A673 (cell line): Measurements from ENCODE around the gene NELFE. TPM values are rescaled to one million over a fixed set of nuclear protein-coding genes. Genes with fewer than 3 reads are reported as not detected.

ENCODE experiments used
- BruUV-seq: library from RNA; stranded (reverse); fragments of 400-500 nt; replicated peaks from 2 replicates; lab custom pipeline; 2021; lab: Mats Ljungman, UMichigan
- CTCF ChIA-PET: fragments of 300-600 bp; sonication (Branson Sonifier 250); formaldehyde crosslinking; loops from one replicate; lab custom pipeline; 2022; ENCODE audit warnings: antibody characterized with exemption; lab: Charles Lee
- POLR2A ChIA-PET: fragments of 300-600 bp; sonication (Branson Sonifier 250); formaldehyde crosslinking; loops from one replicate; lab custom pipeline; 2022; ENCODE audit warnings: antibody characterized with exemption; ENCODE audit not compliant: low non-redundant PET; lab: Charles Lee
- DNase-seq: peaks from one replicate; pipeline ENCODE4 v3.0.0-alpha.2; 2015; ENCODE audit warnings: low spot score
- H3K27ac ChIP-seq: fragments of 200-600 bp; sonication (generic); 2 replicates; pipeline ENCODE4 v1.5.1; 2016; ENCODE audit warnings: mixed run types, low read depth, mild to moderate bottlenecking, mixed read lengths, antibody characterized with exemption, low read length; ENCODE audit not compliant: poor library complexity, severe bottlenecking
- H3K27me3 ChIP-seq: fragments of 200-600 bp; sonication (generic); replicated peaks from 2 replicates; pipeline ENCODE4 v1.6.1; 2017; ENCODE audit warnings: mixed run types, low read depth, mild to moderate bottlenecking, mixed read lengths, antibody characterized with exemption, low read length; ENCODE audit not compliant: insufficient read depth, poor library complexity
- H3K36me3 ChIP-seq: fragments of 200-600 bp; sonication (generic); 2 replicates; pipeline ENCODE4 v1.6.1; 2016; ENCODE audit warnings: mixed run types, mild to moderate bottlenecking, mixed read lengths, antibody characterized with exemption, low read length; ENCODE audit not compliant: insufficient read depth, poor library complexity, severe bottlenecking
- H3K4me1 ChIP-seq: fragments of 200-600 bp; sonication (generic); 2 replicates; pipeline ENCODE4 v1.6.1; 2017; ENCODE audit warnings: mixed run types, mild to moderate bottlenecking, mixed read lengths, antibody characterized with exemption, low read length; ENCODE audit not compliant: insufficient read depth, poor library complexity, severe bottlenecking
- H3K4me3 ChIP-seq: fragments of 200-600 bp; sonication (generic); 2 replicates; pipeline ENCODE4 v1.5.1; 2016; ENCODE audit warnings: low read depth, mixed run types, mild to moderate bottlenecking, mixed read lengths, low read length; ENCODE audit not compliant: poor library complexity, severe bottlenecking
- H3K9me3 ChIP-seq: fragments of 200-600 bp; sonication (generic); 2 replicates; pipeline ENCODE4 v1.6.1; 2016; ENCODE audit warnings: mixed run types, low read depth, mild to moderate bottlenecking, mixed read lengths, antibody characterized with exemption, low read length; ENCODE audit not compliant: poor library complexity, severe bottlenecking
- EZH2 ChIP-seq: fragments of 200-600 bp; sonication (generic); IDR thresholded peaks from 2 replicates; pipeline ENCODE4 v1.6.1; 2017; ENCODE audit warnings: borderline replicate concordance, low read depth, mild to moderate bottlenecking, mixed read lengths, antibody characterized with exemption, low read length; ENCODE audit not compliant: poor library complexity, severe bottlenecking
- intact Hi-C: fragments of 100-400 bp; cut with micrococcal nuclease; formaldehyde crosslinking; loops from one replicate; pipeline ENCODE4 v1.10.0; 2022; ENCODE audit not compliant: unreplicated experiment
- total RNA-seq: library from RNA; stranded (reverse); gene quantifications from 2 replicates; pipeline ENCODE4 v1.2.3, GENCODE V29; 2021
- TF ChIP-seq, protein P1 (sequence below): fragments of 300-800, 200-600 bp; sonication (generic); conservative IDR thresholded peaks from 2 replicates; pipeline ENCODE4 v1.5.1; 2017; ENCODE audit warnings: low read depth, mild to moderate bottlenecking, antibody characterized with exemption, low read length, moderate library complexity, mixed read lengths

The NELFE gene
- total RNA-seq, 1 experiment from 2014 or later, result 94.3 TPM

- intact Hi-C loops, result no loop called here
- no peaks in the 10 kb centered on the region for H3K27me3 ChIP-seq
- no peak for DNase-seq
- ChIA-PET POLR2A (no interaction called here), CTCF (no interaction called here)
- H3K4me3 ChIP-seq, result no peak overlapping the region
- no peaks in the 10 kb centered on the region for H3K4me1 ChIP-seq
- no TSS peak for BruUV-seq
- H3K9me3 ChIP-seq, result no peaks in the 10 kb centered on the region
- H3K36me3 ChIP-seq, result peaks cover 8% of the 10 kb centered on the region
- TF ChIP-seq, protein P1, sequence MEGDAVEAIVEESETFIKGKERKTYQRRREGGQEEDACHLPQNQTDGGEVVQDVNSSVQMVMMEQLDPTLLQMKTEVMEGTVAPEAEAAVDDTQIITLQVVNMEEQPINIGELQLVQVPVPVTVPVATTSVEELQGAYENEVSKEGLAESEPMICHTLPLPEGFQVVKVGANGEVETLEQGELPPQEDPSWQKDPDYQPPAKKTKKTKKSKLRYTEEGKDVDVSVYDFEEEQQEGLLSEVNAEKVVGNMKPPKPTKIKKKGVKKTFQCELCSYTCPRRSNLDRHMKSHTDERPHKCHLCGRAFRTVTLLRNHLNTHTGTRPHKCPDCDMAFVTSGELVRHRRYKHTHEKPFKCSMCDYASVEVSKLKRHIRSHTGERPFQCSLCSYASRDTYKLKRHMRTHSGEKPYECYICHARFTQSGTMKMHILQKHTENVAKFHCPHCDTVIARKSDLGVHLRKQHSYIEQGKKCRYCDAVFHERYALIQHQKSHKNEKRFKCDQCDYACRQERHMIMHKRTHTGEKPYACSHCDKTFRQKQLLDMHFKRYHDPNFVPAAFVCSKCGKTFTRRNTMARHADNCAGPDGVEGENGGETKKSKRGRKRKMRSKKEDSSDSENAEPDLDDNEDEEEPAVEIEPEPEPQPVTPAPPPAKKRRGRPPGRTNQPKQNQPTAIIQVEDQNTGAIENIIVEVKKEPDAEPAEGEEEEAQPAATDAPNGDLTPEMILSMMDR, result no peak
- H3K27ac ChIP-seq, result no peak overlapping the region
Measured at GRCh38 chr6:31947070-31947675, 11.6 kb downstream of the NELFE start.

DNA sequence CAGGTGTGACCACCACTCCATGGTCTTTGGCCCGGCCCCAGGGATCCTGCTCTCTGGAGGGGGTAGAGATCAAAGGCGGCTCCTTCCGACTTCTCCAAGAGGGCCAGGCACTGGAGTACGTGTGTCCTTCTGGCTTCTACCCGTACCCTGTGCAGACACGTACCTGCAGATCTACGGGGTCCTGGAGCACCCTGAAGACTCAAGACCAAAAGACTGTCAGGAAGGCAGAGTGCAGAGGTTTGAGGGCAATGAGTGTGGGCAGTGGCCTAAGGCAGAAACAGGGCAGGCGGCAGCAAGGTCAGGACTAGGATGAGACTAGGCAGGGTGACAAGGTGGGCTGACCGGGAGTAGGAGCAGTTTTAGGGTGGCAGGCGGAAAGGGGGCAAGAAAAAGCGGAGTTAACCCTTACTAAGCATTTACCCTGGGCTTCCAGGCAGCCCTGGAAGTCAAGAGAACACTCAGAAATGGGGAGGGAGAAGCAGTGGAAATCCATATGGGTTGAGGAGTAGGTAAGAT, 12.3 kb downstream of the NELFE start:
- no peaks in the 10 kb centered on the region for H3K4me1 ChIP-seq
- no peak for TF ChIP-seq EZH2
- TF ChIP-seq, protein P1, result no peak
- no TSS peak for BruUV-seq
- no peak overlapping the region for H3K4me3 ChIP-seq
- intact Hi-C loops, result no loop called here
- CTCF ChIA-PET, result no interaction called here
- no peak for DNase-seq
- H3K27ac ChIP-seq, result no peak overlapping the region
- no peaks in the 10 kb centered on the region for H3K27me3 ChIP-seq
- H3K9me3 ChIP-seq, result no peaks in the 10 kb centered on the region
- peaks cover under 1% of the 10 kb centered on the region for H3K36me3 ChIP-seq
- POLR2A ChIA-PET, result no interaction called here

DNA sequence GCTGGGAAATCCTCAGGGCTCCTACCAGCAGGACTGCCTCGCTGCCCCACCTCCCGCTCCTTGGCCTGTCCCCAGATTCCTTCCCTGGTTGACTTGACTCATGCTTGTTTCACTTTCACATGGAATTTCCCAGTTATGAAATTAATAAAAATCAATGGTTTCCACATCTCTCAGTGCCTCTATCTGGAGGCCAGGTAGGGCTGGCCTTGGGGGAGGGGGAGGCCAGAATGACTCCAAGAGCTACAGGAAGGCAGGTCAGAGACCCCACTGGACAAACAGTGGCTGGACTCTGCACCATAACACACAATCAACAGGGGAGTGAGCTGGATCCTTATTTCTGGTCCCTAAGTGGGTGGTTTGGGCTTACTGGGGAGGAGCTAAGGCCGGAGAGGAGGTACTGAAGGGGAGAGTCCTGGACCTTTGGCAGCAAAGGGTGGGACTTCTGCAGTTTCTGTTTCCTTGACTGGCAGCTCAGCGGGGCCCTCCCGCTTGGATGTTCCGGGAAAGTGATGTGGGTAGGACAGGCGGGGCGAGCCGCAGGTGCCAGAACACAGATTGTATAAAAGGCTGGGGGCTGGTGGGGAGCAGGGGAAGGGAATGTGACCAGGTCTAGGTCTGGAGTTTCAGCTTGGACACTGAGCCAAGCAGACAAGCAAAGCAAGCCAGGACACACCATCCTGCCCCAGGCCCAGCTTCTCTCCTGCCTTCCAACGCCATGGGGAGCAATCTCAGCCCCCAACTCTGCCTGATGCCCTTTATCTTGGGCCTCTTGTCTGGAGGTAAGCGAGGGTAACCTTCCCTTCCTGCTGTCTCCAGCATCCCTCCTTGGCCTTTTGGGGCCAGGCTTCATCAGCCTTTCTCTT, 13.0 kb downstream of the NELFE start, which contains the start of gene CFB:
Gene CFB, plus strand, starts transcription at position 589 of the 863 bp plus-strand sequence. Its CDS starts 127 bp downstream, at position 716.
- no peak for TF ChIP-seq EZH2
- TF ChIP-seq, protein P1, result no peak
- ChIA-PET POLR2A (no interaction called here), CTCF (no interaction called here)
- DNase-seq, result peak; percentile 37
- no peak within 1 kb of the TSS for H3K27ac ChIP-seq
- no TSS peak for BruUV-seq
- no peaks in the 10 kb centered on the region for H3K9me3 ChIP-seq
- no peaks in the 10 kb centered on the region for H3K36me3 ChIP-seq
- H3K4me3 ChIP-seq, result no peak within 1 kb of the TSS
- intact Hi-C loops, result no loop called here
- no peaks in the 10 kb centered on the region for H3K4me1 ChIP-seq
- H3K27me3 ChIP-seq, result no peaks in the 10 kb centered on the region
